Dermis microvascular lymphatic vessel endothelial cell (primary cell): ENCODE measurements around the gene VASP. TPM values are rescaled to one million over a fixed set of nuclear protein-coding genes. Genes with fewer than 3 reads are reported as not detected.

ENCODE experiments used
- DNase-seq, 2 donors: peaks; one replicate each; pipeline versions ENCODE4 v3.0.0 to v3.0.0-alpha.2; 2010; ENCODE audit warnings: low read depth in 2 of 2
- total RNA-seq: library from RNA; depleted of rRNA; stranded (reverse); fragments of >200 nt; gene quantifications from 2 replicates; pipeline ENCODE4 v1.2.1, GENCODE V29; 2014

VASP gene
- total RNA-seq, 1 donor from 2014 or later, result 71.5 TPM

DNA sequence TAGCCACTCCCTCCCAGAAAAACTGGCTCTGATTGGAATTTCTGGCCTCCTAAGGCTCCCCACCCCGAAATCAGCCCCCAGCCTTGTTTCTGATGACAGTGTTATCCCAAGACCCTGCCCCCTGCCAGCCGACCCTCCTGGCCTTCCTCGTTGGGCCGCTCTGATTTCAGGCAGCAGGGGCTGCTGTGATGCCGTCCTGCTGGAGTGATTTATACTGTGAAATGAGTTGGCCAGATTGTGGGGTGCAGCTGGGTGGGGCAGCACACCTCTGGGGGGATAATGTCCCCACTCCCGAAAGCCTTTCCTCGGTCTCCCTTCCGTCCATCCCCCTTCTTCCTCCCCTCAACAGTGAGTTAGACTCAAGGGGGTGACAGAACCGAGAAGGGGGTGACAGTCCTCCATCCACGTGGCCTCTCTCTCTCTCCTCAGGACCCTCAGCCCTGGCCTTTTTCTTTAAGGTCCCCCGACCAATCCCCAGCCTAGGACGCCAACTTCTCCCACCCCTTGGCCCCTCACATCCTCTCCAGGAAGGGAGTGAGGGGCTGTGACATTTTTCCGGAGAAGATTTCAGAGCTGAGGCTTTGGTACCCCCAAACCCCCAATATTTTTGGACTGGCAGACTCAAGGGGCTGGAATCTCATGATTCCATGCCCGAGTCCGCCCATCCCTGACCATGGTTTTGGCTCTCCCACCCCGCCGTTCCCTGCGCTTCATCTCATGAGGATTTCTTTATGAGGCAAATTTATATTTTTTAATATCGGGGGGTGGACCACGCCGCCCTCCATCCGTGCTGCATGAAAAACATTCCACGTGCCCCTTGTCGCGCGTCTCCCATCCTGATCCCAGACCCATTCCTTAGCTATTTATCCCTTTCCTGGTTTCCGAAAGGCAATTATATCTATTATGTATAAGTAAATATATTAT lies 33.3 kb upstream of the VASP start:
- DNase-seq, result no peak

DNA sequence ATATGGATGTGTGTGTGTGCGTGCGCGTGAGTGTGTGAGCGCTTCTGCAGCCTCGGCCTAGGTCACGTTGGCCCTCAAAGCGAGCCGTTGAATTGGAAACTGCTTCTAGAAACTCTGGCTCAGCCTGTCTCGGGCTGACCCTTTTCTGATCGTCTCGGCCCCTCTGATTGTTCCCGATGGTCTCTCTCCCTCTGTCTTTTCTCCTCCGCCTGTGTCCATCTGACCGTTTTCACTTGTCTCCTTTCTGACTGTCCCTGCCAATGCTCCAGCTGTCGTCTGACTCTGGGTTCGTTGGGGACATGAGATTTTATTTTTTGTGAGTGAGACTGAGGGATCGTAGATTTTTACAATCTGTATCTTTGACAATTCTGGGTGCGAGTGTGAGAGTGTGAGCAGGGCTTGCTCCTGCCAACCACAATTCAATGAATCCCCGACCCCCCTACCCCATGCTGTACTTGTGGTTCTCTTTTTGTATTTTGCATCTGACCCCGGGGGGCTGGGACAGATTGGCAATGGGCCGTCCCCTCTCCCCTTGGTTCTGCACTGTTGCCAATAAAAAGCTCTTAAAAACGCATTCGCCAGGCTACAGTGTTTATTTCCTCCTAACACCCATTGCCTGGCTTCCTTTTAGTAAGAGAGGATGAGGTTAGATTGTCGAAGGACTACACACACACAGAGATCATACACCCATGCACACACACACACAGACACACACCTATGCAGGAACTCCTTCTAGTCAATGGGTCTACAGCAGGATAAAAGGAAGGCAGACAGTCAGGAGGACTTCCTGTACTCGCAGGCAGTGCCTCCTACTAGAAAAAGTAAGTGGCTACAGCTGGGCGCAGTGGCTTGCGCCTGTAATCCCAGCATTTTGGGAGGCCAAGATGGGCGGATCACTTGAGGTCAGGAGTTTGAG lies 32.4 kb upstream of the VASP start:
- peak in 1 of 2 donors; percentile 70 for DNase-seq

DNA sequence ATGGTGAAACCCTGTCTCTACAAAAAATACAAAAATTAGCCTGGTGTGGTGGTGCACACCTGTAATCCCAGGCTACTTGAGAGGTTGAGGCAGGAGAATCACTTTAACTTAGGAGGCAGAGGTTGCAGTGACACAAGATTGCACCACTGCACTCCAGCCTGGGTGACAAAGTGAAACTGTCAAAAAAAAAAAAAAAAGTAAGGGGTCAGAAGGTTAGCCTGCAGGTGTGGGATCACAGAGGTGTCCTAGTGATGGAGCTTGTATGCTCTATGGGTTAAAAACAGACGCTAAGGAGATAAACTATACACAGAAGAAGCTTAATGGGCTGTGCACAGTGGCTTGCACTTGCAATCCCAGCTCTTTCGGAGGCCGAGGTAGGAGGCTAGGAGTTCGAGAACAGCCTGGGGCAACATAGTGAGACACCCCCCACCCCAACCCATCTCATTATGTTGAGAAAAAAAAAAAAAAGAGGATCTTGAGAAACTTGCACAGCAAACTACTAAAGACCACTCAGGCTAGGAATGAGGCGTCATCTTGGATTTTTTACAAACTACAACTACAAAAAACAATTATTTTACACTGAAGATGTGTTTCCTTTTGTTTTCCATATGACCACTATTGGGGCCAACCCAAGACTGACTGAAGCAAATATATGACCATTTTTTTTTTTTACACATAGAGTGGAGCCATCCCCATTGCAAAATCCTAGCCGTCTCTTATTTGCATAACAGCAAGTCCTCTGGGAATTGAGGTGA lies 31.6 kb upstream of the VASP start:
- peak in 1 of 2 donors; percentile 84 for DNase-seq

DNA sequence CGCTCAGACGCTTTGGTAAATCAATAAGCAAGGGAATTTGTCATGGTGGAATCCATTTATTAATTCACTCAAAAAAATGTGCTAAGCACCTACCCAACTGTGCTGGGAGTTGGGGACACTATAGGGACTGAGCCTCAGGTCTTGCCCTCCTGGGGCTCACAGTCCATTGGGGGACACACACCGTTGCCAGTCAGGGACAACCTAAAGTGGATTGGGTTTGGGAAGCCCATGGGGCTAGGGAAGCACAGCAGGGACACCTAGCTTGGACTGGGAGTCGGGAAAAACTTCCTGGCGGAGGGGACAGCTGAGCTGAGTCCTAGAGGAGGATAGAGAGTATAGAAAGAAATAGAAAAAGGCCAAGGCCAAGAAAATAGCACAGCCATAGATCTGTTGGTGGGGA lies 31.0 kb upstream of the VASP start:
- DNase-seq, result no peak

DNA sequence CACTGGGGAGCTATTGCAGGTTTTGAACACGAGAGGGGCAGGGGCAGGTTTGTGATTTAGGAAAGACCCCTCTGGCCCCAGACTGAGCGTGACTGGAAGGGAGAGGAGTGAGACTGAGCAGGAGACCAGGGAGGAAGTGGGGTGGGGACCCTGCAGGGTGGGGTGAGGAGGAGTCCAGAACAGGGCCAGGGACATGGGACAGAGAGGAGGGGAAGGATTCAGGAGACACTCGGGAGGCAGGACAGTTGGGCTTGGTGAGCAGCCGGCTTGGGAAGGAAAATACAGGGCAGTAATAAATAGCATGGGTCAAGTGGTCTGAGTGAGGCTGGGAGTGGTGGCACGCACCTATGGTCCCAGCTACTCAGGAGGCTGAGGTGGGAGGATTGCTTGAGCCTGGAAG lies 30.1 kb upstream of the VASP start:
- DNase-seq, result no peak

DNA sequence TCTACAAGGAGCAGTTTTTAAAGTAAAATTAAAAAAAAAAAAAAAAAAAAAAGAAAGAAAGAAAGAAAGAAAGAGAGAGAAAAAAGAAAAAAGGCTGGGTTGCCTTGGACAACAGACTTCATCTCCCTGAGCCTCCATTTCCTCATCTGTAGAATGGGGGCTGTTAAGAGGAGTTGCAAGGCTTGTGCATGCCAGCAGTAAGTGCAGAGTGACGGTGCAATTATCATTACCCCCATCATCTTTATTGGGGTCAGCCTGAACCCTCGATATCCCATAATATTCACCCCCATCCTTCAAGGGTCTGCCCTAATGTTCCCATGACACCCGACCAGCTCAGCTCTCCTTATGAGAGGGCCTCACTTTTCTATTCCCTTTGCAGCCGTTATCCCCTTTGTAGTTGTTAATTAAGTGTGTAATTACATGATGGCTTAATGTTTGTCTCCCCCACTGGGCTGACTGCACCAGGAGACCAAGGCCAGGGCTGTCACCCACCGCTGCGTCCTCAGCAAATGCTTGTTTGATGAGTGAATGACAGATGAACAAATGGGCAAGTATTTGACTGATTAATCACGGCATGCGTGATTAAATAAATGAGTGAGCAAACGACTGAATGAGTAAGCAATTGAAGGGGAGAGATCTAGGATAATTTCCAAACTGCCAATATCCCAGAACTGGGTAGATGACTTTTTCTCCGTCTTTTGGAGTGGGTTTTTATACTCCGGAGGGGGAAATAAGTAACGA lies 29.4 kb upstream of the VASP start:
- no peak for DNase-seq

DNA sequence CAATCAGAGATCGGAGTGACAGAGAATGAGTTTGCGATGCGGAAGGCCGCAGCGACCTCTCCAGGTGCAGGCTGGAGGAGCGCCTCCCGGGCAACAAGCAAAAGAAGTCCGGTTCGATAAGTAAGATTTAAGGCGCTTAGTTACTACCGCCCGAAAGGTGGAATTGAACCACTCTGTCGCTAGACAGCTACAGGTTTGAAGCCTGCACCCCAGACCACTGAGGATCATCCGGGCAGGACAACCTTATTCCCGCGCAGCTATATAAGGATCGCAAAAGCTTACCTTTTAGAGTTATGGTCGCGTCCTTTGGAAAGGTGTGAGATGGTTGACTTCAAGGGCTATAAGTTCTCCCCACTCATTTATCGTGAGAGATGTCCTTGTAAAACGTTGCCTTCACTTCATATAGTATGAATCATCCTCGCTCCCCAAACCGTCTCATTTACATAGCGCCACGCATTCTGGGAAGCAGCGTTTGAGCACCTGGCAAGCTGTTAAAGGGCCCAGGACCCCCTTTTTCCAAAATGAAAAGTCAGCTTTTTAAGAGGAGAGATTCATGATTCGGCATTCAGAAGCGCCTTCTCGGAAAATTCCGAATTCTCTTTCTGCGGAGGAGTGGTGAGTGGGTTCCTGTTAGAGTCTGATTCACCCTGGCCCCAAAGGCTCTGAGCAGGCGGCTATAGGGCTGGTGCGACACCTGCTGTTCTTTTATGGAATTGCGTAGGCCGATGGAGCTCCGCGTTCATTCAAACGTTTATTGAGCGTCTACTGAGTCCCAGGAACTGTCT lies 28.6 kb upstream of the VASP start:
- peak; percentile 78 to 92 for DNase-seq

DNA sequence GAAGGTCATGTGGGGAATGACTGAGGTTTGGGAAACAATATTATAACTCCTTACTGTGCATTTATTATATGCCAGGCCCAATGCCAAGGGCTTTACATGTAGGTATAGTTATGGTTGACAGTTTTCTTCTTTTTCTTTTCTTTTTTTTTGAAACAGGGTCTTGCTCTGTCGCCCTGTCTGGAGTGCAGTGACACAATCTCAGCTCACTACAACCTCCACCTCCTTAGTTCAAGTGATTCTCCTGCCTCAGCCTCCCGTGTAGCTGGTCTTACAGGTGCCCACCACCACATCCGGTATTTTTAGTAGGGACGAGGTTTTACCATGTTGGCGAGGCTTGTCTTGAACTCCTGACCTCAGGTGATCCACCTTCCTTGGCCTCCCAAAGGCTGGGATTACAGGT lies 24.2 kb upstream of the VASP start:
- DNase-seq, result no peak

DNA sequence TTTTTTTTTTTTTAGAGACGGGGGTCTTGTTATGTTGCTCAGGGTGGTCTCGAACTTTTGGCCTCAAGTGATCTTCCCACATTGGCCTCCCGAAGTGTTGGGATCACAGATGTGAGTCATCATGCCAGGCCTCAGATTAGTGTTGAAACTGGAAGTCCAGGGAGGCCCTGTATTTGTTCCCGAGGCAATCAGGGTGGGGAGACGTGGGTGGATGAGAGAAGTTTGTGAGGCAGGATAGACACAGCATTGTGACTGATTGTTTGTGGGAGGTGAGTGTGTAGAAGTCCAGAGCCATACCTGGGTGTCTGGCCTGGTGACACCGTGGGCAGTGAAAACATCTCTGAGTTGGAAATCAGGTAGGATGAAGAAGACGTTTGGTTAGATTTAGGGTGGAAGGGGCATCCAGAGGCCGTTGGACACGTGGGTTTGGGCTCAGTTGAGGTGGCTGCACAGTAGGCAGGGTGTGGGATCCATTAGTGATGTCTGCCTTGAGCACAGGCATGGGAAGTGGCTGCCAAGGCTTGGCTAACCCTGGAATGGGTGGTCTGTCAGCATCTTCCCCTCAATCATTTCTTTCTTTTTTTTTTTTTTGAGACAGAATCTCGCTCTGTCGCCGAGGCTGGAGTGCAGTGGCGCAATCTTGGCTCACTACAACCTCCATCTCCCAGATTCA lies 22.9 kb upstream of the VASP start:
- DNase-seq, result no peak

DNA sequence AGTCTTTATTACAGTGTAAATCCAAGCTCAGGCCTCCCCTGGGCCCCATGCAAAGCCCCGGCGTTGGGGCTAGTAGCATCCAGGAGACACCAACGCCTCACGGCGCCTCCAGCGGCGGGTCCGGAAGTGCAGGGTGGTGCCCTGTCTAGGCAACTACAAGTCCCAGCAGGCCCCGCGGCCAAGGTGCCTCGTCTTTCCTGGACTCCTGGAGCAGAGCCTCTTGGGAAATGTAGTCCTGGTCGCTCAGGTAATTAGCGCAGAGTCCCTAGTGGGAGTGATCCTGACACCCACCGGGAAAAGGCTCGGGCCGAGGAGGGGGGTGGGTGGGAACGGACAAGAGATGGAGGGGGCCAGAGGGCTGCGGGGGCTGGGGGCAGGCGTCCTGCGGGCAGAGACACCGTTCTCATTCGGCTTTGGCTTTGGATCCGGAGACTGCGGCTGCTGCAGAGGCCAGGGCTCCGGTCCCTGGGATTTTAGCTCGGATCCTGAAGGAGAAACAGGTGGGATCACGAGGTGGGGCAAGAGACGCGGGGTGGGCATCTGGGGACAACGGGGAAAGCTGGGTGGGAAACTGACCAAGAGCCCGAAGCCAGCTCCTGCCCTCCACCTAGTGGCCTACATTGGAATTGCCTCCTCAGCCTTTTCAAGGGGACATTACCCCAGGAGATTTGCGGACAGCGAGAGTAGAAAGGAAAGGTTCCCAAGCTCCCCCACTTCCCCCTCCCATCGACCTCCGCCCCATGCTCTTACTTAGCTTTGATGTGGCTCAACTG lies 21.8 kb upstream of the VASP start:
- peak; percentile 83 to 93 for DNase-seq

DNA sequence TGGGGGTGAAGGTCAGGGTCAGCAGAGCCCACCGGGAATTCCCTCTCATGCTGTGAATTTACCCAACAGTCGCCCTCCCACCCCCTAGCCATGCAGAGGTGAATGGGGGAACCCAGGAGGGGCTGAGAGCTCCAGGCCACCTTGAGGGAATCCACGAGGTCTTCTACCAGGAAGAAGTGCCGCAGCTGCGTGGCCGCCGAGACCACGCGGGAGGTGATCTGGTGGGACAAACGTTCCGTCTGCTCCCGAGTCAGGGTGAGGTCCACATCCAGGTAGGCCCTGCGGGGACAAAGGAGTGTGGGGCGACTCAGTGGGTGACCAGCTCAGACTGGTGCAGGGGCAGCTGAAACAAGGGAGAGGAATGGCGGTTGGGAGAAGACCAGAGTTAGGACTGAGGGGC lies 18.6 kb upstream of the VASP start:
- no peak for DNase-seq

DNA sequence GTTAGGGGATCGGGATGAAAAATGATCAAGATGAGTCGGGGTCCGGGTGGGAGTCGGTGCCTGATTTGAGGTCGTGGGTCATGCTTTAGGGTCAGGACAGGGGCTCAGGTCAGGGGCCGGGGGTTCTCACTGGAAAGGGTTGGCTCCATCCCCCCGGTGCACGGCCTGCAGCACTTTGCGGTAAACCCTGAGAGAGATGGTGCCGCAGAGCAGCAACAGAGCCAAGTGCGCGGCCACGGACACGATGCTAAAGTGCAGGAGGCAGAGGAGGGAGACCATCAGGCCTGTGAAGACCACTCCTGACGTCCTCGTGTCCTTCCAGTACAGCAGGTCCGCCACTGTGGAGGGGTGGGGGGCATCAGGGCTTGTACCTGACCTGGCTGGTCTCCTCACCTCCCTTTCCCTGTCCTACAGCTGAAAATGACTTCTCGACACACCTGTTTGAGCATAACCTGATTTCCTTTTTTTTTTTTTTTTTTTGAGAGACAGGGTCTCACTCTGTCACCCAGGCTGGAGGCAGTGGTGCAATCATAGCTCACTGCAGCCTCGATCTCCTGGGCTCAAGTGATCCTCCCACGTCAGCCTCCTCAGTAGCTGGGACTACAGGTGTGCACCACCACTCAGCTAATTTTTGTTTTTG lies 17.9 kb upstream of the VASP start:
- DNase-seq, result no peak

DNA sequence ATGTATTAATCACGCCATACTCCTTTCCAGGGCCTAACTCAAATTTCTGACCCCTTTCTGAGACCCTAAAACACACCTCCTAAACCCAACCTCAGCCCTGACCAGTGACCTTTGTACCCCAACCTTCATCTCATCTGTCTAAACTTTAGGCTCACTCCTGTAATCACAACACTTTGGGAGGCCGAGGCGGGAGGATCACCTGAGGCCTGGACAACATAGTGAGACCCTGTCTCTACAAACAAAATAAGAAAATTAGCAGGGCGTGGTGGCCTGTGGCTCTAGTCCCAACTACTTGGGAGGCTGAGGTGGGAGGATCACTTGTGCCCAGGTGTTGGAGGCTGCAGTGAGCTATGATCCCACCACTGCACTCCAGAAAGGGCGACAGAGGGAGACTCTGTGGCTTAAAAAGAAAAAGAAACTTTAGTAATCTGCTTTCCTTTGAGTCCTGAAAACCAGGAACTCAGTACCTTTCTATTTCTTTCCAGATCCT lies 15.1 kb upstream of the VASP start:
- no peak for DNase-seq

DNA sequence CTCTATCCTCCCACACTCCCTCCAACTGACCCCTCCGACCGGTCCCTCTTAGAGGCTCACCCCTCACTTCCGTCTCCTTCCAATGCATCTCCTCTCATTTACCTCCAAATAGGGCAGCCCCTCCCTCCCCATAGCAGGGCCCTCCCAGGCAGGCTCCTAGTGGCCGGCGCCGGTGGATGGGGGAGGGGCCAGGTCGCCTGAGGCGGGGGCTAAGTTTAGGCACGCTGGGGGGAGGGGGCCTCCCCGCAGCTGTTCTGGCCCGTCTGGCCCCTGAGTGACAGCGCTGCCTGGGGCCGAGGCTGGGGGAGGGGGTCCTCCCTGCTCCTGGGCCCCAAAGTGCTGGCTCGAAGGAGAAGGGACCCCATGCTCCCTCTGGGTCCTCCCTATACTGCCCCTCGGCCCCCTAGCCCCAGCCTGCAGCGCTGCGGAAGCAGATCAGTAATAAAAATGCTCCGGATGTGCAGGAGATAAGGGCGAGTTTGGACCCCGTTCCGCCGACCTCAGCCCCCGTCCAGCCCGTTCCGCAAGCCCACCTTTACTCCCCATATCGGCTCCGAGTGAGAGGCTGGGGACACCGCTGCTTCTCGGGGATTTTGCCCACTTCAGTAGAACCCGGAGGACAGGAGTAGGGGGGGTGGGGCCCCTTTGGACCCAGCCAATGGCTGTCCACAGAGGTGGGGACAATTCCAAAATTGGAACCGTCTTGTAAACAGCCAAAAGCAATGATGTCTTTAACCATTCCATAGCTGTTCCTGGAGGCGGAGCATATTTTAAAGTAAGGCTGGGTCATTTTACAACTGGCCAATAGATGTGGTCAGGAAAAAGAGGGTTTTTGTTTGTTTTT lies 14.4 kb upstream of the VASP start:
- DNase-seq, result peak in 1 of 2 donors; percentile 67

DNA sequence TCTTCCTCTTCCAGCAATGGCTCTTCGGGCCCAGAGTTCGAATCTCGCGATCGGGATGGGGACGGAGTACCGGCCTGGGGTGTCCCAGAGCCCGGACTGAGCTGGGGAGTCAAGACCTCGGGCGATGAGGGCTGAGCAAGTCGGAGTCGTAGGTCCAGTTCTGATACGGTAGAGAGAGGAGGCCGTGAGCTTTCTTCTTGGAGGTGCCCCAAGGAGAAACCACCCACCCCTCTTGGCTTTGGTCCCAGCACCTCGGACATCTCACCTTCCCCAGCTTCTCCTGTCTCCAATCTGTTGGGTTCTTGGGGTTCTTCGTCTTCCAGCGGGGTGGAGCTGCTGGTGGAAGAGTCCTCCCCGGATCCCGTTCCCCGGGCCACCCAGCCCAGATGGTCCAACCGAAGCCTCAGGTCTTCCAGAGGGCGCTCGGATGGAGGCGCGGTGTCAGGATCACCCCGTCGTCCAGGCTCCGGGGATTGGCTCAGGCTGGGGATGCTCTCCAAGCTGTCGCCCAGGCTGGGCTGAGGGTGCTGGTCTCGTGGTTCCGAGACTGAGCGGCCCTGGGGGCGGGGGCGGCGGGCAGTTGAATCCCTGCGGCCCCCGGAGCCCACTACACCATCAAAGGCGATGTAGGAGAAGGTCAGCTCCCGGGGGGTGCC lies 12.9 kb upstream of the VASP start:
- no peak for DNase-seq

DNA sequence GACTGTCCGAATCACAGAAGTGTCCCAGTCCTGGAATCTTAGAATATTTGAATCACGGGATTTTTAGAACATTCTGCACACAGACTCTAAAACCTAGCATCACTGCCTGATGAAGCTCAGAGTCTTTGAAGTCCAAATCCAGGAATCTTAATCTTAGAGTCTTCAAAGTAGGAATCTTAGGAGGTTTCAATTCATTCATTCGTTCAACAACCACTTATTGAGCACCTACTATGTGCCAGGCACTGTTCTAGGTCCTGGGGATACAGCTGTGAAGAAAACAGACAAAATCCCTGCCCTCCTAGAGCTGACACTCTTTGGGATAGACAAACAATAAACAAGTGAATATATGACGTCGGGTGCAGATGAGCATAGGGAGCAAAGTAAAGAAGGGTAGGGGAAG lies 12.1 kb upstream of the VASP start:
- no peak for DNase-seq
